Neural crest cell (in vitro differentiated cells): ENCODE results near the gene RAB23. TPM values are rescaled to one million over a fixed set of nuclear protein-coding genes. Genes with fewer than 3 reads are reported as not detected.
"Not testable (repeated sequence)": the region's sequence is repeated elsewhere in the genome, so short reads cannot be mapped to it uniquely, and the experiment has no call there.

Source experiments
- DNase-seq: peaks from one replicate; pipeline ENCODE4 v3.0.0; 2021; ENCODE audit warnings: low read depth, mixed read lengths, low spot score
- H3K27ac Mint-ChIP-seq: one replicate; pipeline ENCODE4 v1.8.0; 2021; ENCODE audit warnings: mild to moderate bottlenecking, mixed read lengths; ENCODE audit not compliant: unreplicated experiment
- H3K27me3 Mint-ChIP-seq: 2 replicates; pipeline ENCODE4 v1.8.0; 2021; ENCODE audit warnings: low read depth, mild to moderate bottlenecking, mixed read lengths
- H3K36me3 Mint-ChIP-seq: 2 replicates; pipeline ENCODE4 v1.8.0; 2021; ENCODE audit warnings: low read depth, mild to moderate bottlenecking, mixed read lengths
- H3K4me1 Mint-ChIP-seq: 2 replicates; pipeline ENCODE4 v1.8.0; 2021; ENCODE audit warnings: mixed read lengths
- H3K4me3 Mint-ChIP-seq: one replicate; pipeline ENCODE4 v1.8.0; 2021; ENCODE audit warnings: mild to moderate bottlenecking, mixed read lengths
- H3K9me3 Mint-ChIP-seq: 2 replicates; pipeline ENCODE4 v1.8.0; 2021; ENCODE audit warnings: mixed read lengths
- total RNA-seq: library from RNA; stranded (reverse); gene quantifications from 2 replicates; pipeline ENCODE4 v1.2.1, GENCODE V29; 2021
- TF ChIP-seq, protein P1 (sequence below): fragments of 200-600 bp; sonication (generic); conservative IDR thresholded peaks from 2 replicates; pipeline ENCODE4 v1.5.0; 2021; ENCODE audit warnings: antibody characterized with exemption, mild to moderate bottlenecking

The RAB23 gene
- total RNA-seq, 1 donor from 2014 or later, result 20.1 TPM

DNA sequence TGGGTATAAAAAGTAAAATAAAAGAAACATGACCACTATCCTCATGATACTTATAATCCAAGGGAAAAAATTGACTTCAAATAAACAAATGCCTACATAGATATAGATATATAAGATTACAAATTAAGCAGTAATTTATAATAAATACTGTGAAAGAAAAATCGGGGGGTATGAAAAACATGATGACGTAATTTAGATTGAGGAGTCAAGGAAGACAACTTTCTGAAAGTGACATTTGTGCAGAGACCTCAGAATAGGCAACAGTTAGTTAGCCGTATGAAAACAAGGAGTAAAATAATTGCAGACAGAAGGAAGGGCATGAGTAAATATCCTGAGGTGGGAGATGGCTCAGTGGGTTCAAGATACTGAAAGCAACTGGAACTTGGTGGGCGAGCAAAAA lies 28.2 kb upstream of the RAB23 start:
- H3K27ac Mint-ChIP-seq, result no peak overlapping the region
- peaks cover 8% of the 10 kb centered on the region for H3K4me1 Mint-ChIP-seq
- H3K36me3 Mint-ChIP-seq, result no peaks in the 10 kb centered on the region
- no peaks in the 10 kb centered on the region for H3K27me3 Mint-ChIP-seq
- TF ChIP-seq, protein P1, sequence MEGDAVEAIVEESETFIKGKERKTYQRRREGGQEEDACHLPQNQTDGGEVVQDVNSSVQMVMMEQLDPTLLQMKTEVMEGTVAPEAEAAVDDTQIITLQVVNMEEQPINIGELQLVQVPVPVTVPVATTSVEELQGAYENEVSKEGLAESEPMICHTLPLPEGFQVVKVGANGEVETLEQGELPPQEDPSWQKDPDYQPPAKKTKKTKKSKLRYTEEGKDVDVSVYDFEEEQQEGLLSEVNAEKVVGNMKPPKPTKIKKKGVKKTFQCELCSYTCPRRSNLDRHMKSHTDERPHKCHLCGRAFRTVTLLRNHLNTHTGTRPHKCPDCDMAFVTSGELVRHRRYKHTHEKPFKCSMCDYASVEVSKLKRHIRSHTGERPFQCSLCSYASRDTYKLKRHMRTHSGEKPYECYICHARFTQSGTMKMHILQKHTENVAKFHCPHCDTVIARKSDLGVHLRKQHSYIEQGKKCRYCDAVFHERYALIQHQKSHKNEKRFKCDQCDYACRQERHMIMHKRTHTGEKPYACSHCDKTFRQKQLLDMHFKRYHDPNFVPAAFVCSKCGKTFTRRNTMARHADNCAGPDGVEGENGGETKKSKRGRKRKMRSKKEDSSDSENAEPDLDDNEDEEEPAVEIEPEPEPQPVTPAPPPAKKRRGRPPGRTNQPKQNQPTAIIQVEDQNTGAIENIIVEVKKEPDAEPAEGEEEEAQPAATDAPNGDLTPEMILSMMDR, result no peak
- DNase-seq, result no peak
- H3K9me3 Mint-ChIP-seq, result no peaks in the 10 kb centered on the region
- no peak overlapping the region for H3K4me3 Mint-ChIP-seq

DNA sequence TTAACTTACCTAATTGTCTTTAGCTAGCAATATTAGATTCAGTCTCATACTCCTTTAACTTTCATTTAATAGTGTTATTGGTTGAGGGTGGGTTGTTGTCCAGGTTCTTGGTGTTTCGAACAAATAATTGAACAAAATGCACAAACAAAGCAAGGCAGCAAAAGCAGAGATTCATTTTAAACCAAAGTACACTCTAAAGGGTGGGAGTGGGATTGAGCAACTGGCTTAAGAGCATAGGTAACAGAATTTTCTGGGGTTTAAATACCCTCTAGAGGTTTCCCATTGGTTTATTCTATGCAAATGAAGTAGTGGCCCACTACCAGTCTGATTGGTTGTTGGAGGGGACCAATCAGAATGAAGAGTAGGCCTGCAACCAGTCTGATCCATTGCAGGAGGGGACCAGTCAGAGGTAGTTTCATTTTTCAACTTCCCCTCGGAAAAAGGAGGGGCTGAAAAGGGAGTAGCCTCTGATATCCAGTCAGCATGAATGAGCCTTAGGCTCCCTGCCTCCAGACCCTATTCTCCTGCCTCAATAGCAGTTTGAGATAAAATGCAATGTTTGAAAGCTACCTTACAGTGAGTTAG lies 26.3 kb upstream of the RAB23 start:
- DNase-seq, result no peak
- no peak overlapping the region for H3K4me3 Mint-ChIP-seq
- no peaks in the 10 kb centered on the region for H3K4me1 Mint-ChIP-seq
- TF ChIP-seq, protein P1, result no peak
- H3K36me3 Mint-ChIP-seq, result no peaks in the 10 kb centered on the region
- no peaks in the 10 kb centered on the region for H3K9me3 Mint-ChIP-seq
- H3K27ac Mint-ChIP-seq, result no peak overlapping the region
- H3K27me3 Mint-ChIP-seq, result no peaks in the 10 kb centered on the region

DNA sequence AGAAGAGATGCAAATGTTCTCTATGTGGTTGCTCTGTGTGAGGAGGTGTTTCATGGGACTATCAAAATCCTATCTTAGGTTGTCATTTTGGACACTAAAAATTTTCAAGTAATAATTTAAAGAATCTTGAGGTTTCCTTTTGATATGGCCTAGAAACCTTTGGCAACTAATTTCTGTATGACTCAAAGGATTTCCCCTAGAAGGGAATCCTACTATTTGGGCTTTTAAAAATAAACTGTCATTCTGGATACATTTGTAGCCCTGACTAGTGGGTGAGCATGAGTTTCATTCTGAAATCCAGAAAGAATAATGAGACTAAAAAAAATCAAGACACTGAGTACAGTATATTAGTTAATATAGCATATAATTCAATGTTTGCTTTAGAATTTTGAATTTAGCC lies 25.5 kb upstream of the RAB23 start:
- peaks cover 3% of the 10 kb centered on the region for H3K9me3 Mint-ChIP-seq
- TF ChIP-seq, protein P1, result no peak
- no peak overlapping the region for H3K27ac Mint-ChIP-seq

DNA sequence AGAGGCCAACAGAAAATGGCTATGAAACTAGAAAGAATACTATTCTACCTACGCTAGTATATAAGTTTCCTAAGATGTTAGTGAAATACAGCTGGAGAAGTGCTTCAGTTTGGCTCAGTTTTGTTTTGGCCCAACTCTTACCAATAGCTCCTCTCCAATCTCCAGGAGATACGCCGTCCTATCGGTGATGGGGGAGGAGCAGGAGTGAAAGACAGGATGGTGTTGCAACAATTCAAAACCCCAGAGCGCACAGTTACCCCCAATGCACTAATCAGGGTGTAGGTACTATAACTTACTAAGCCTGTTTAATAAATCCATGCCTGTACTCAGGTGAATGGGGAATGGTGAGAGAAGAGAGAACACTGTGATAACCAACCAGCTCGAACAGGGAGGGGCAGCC lies 24.2 kb upstream of the RAB23 start:
- TF ChIP-seq, protein P1, result no peak
- no peak for DNase-seq
- Mint-ChIP-seq H3K4me1 (no peaks in the 10 kb centered on the region), H3K27ac (no peak overlapping the region), H3K9me3 (peaks cover 3% of the 10 kb centered on the region), H3K27me3 (no peaks in the 10 kb centered on the region), H3K4me3 (no peak overlapping the region), H3K36me3 (no peaks in the 10 kb centered on the region)

More for the DNA sequence above, 25.5 kb upstream of the RAB23 start:
- H3K4me1 Mint-ChIP-seq, result no peaks in the 10 kb centered on the region
- no peaks in the 10 kb centered on the region for H3K36me3 Mint-ChIP-seq
- no peak for DNase-seq
- no peak overlapping the region for H3K4me3 Mint-ChIP-seq
- no peaks in the 10 kb centered on the region for H3K27me3 Mint-ChIP-seq

DNA sequence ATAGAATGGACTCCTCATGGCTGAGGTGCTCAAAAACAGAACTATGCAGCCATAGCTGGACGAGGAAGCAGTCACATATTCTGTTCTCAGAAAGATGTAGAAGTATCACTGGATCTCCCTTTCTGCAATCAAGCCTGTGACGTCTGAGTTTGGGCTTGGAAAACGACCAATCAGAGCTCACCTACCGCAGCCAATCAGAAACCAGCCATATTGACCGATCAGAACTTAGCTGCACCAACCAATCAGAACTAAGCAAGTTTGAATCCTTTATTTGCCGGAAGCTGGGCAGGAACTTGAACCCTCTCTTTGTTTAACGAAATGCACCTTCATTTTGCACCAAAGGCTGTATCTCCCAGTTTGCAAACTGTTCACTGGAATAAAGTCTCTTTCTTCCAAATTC lies 21.8 kb upstream of the RAB23 start:
- Mint-ChIP-seq H3K4me3 (no peak overlapping the region), H3K9me3 (peaks cover 3% of the 10 kb centered on the region), H3K27me3 (no peaks in the 10 kb centered on the region), H3K27ac (no peak overlapping the region), H3K36me3 (no peaks in the 10 kb centered on the region), H3K4me1 (no peaks in the 10 kb centered on the region)
- TF ChIP-seq, protein P1, result no peak
- no peak for DNase-seq

DNA sequence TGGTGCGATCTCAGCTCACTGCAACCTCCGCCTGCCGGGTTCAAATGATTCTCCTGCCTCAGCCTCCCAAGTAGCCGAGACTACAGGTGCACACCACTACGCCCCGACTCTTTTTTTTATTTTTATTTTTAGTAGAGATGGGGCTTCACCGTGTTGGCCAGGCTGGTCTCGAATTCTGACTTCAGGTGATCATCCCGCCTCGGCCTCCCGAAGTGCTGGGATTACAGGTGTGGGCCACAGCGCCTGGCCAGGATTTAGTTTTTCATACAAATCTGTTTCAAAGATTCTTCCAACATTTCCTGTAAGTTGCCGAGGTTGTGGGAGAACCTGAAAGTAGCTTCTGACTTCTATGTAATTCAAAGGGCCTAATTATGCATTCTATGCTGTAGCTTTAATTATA lies 21.4 kb upstream of the RAB23 start:
- not testable (repeated sequence) for H3K36me3 Mint-ChIP-seq, H3K27ac Mint-ChIP-seq, H3K9me3 Mint-ChIP-seq, H3K27me3 Mint-ChIP-seq, H3K4me1 Mint-ChIP-seq, DNase-seq, H3K4me3 Mint-ChIP-seq
